CD4-positive, alpha-beta T cell treated with Interleukin-17A for 4 hours (primary cell): ENCODE data around the gene MAPRE2.
A peak's percentile ranks its signal among the peaks of the same experiment; 100 is the strongest.
"Not testable (repeated sequence)": the region's sequence is repeated elsewhere in the genome, so short reads cannot be mapped to it uniquely, and the experiment has no call there.

Experiments
- DNase-seq: peaks from one replicate; pipeline ENCODE4 v3.0.0-alpha.2; 2020; ENCODE audit warnings: mixed read lengths

The MAPRE2 gene

DNA sequence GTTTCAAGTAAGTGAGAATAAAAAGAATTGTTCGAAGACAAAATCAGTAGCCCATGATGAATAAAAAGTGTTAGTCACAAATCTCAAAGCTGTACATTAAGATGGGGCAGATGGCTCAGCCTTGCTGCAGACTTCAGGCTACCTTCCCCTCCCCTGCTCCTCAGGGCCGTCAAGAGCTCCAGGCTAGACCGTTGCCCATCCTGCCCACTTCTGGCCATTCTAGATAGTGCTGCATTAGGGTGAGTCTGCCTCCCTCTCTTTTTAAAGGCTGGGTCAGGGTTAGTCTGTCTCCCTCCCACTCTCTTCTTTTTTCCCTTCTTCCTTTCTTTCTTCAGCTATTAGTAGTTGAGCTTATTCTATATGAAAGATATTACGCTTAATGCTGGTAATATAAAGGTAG, 86.0 kb downstream of the MAPRE2 start:
- no peak for DNase-seq

- no peak for DNase-seq
Measured at GRCh38 chr18:35128675-35129074, 87.5 kb downstream of the MAPRE2 start.

- DNase-seq: no peak
Measured at GRCh38 chr18:35130236-35130635, 89.0 kb downstream of the MAPRE2 start.

GRCh38 chr18:35131387-35132020, 90.3 kb downstream of the MAPRE2 start:
- DNase-seq: no peak

GRCh38 chr18:35132021-35132902, 91.0 kb downstream of the MAPRE2 start:
- no peak for DNase-seq

- no peak for DNase-seq
Measured at GRCh38 chr18:35134190-35134730, 93.0 kb downstream of the MAPRE2 start.

DNA sequence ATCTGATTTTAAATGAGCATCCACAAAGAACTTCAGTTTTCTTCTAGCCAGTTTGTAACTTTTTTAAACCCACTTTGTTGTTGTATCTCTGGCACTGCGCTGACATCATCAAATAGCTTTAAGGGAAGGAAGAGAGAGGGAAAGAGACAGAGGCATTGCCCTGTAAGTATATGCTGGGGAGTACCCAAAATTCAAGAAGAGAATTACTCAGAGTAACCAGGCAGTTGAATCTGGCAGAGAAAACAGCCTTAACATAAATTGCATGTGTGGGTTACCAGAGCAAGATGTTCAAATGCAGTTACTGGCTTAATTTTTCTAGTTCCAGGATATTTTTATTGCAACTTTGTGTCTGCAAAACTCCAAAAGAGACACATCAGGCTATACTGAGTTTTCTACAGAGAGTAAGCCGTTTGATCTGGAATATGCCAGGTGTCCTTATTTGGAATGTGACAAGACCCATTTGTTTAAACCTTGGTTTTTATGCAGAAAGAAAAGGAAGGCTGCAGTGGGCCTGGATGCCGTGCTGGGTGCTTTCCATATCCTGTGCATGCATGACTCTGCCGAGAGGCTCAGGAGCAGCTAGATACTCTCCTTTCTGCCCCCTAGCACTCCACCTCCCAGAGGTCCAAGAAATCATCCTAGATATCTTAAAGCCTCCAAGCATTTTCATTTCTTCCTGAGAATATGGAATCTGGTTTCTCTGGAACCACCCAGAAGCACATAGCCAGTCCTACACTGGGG, 93.7 kb downstream of the MAPRE2 start:
- no peak for DNase-seq

DNA sequence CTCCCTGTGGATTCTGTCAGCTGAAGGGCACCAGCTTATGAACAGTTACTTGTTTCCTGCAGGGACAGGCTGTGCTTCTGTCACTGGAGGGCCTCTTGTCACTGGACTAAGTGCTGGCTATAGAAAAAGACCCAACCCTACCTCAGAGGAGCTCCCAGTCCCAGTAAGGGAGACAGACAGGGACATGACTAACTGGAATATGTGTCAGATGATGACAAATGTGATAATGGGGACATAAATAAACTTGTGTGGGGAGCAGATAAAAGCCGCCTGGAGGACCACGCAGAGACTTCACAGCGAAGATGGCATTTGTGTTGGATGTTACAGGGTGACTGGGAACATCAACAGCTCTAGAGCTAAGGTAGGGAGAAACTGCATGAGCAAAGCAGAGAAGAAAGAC, 95.0 kb downstream of the MAPRE2 start:
- no peak for DNase-seq

DNA sequence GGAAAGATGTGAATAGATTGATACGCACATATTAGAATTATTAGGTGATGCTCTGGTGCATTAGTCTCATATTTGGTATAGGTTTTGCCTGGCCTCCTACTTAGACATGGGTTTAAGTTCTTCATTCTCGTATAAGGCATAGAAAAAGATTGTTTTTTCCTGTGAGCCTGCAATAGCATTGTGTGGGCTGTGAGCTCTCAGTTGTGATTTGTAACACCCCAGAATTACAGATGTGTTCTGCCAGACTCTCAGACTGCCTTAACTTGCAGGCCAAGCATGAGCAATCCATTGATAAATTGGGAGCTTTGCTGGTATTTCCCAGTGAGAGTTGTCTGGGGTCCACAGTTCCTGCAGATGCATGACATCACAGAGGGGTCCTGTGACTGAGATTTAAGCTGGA, 95.7 kb downstream of the MAPRE2 start:
- no peak for DNase-seq

GRCh38 chr18:35137632-35138031, 96.4 kb downstream of the MAPRE2 start:
- no peak for DNase-seq

GRCh38 chr18:35138773-35139172, 97.6 kb downstream of the MAPRE2 start:
- no peak for DNase-seq

DNA sequence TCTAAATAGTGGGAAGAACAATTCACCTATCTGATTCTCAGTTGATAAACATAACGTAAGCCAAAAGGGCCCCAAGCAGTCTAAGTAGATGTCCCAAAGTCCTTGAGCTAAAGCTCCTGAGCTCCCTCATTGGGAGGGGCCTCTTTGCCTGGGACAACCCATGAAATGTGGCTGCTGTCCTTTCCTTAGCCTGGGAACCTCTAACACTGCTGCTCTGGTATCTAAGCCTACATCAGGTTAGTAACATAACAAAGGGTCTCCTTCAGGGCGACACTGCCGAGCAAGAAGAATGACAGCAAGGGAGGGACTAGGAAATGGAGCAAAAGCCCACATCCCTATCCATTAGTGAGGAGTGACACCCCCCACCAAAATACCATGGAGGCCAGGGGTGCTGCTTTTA, 98.3 kb downstream of the MAPRE2 start:
- no peak for DNase-seq

DNA sequence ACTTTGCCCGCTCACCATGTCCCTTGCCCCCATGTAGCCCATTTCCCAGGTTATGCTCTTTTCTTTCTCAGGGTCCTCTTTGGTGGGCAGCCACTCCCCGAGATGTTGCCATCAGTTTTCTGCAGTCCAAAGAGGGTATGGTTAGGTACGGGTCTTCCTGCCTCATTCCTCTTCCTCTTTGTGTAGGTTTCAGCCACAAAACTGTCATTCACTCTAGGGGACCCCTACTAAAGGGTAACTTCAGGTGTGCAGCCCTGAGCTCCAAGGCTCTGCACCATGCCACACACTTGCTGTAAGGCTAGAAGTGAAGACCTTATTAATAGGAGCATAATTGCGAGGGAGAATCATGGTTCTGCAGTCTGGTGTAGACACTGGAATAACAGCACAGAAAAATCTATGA, 99.9 kb downstream of the MAPRE2 start:
- no peak for DNase-seq

GRCh38 chr18:35141567-35142274, 100.5 kb downstream of the MAPRE2 start:
- DNase-seq: no peak

- no peak for DNase-seq
Measured at GRCh38 chr18:35142275-35142615, 101.0 kb downstream of the MAPRE2 start.

DNA sequence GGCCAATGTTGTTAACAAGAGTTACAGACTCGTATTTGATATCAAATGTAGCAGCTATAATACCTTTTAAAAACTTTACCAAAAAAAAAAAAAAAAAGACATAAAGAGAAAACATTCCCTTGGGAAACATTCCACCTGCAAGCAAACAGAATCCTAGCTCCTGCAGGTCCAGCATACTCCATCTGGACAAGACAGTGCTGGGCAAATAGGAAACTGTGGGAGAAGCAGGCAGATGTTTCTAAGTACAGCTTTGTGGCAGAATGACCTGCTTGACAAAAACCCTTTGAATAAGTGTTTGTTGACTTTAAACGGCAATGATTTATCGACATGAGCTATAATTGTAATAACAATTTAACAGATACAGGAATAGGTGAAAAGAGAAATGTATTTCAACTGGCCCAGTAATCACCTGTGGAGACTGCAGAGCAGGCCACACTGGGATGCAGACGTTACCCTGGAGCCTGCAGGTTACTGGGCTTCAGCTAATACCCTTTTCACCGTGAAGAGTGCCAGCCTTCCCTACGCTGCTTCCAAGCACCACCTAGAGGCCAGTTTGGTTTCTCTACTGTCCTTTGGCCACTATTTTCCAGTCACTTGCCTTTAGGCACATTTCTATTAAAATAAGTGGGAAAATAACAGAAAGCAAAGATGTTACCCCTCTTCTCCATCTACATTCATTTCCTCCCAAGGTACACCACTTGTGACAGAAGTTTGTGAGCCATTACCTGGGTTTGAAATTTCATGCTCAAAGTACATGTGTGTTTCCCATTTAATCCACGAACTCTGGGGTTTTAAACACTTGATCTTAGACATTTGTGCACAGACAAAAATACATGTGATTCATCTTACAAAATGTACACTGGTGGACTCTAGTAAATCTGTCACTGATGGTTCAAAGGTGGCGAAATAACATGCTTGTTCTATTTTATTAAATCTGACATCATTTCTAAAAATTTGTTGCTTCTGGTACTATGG, 102.7 kb downstream of the MAPRE2 start:
- DNase-seq: peak; percentile 55

- DNase-seq: no peak
Measured at GRCh38 chr18:35144698-35145097, 103.5 kb downstream of the MAPRE2 start.

DNA sequence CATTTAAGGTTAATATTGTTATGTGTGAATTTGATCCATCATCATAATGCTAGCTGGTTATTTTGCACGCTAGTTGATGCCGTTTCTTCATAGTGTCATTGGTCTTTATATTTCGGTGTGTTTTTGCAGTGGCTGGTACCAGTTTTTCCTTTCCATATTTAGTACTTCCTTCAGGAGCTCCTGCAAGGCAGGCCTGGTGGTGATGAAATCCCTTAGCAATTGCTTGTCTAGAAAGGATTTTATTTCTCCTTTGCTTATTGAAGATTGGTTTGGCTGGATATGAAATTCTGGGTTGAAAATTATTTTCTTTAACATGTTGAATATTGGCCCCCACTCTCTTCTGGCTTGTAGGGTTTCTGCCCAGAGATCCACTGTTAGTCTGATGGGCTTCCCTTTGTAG, 109.0 kb downstream of the MAPRE2 start:
- not testable (repeated sequence) for DNase-seq

GRCh38 chr18:35153609-35154272, 112.5 kb downstream of the MAPRE2 start:
- DNase-seq: no peak

DNA sequence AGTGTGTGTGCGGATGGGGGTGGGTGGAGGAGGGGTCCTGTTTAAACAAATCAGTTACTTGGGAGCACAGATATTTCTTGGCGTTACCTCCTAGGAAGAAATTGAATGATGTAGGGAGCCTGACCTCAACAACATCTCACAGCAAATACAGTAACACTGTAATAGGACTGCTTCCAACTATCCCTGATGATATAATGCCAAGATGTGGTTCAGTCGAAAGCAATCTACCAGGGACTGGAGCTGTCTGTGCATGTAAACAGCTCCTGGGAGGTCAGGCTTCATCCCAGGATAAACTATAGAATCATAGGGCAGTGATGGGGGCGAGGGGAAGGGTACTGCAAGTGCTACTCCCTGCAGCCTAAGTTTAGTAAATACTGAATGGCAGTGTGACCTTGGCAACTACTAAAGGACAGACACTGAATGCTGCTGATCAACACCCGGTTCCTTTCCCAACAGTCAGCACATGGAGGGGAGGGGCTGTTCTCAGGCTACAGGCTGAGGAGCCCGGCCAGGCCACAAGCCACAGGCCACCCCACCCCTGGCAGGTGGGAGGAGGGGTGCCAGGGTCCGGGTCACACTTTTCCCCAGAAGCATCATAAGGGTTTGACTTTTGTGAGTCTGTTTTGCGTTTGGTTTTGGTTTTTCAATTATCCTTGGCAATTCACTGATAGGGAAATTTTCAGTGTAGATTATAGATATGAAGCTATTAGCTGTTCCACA, 114.3 kb downstream of the MAPRE2 start:
- no peak for DNase-seq
